GM19025 (cell line): ENCODE data around the gene UFL1.
"Not testable (repeated sequence)": the region's sequence is repeated elsewhere in the genome, so short reads cannot be mapped to it uniquely, and the experiment has no call there.

ENCODE experiments used
- ATAC-seq: cut with Tn5 transposase; IDR thresholded peaks from one replicate; pipeline ENCODE4 v1.9.1; 2021; ENCODE audit warnings: mild to moderate bottlenecking, low read depth, moderate library complexity; ENCODE audit not compliant: unreplicated experiment

Gene UFL1

DNA sequence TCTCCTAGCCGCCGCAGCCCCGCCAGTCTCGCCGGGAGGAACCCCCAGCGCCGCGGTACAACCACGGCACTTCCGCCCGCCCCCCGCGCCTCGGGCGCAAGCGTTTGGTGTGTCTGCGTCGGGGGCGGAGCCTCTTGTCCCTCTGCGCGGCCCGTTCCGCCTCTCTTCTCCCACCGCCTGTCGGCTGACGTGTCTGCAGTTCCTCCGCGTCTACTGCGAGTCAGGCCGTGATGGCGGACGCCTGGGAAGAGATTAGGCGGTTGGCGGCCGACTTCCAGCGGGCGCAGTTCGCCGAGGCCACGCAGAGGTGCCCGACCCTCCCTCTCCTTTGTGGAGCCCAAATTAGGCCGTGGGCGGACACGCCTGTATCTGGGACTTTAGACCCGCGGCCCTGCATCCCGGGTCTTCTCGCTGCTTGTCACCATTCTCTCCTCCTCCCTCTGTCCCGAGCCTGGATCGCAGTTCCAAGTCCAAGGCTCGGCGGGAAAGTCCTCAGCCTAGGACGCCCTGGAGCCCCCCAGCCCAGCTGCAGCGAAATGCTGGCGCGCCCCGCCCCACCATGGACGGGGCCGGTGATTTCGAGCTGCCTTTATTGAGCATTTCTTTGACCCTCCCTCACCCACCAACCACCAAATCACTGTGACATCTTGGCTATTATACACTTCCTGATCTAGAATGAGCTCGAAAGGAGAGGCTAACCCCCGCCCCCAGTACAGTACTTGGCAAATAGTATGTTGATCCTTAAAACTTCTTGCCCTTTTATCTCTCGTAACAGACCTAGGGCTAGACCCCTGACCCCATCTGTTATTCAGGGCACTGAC, at the start of gene UFL1:
Gene UFL1 (plus strand): TSS at position 163 of the 821 bp plus-strand sequence. CDS start 68 bp downstream, at position 231.
- ATAC-seq = peak; percentile 97

- ATAC-seq = not testable (repeated sequence)
Observed at GRCh38 chr6:96472291-96472690, 49.3 kb upstream of the UFL1 start.

GRCh38 chr6:96478695-96479094, 42.9 kb upstream of the UFL1 start:
- ATAC-seq = no peak

GRCh38 chr6:96491926-96492325, 29.7 kb upstream of the UFL1 start:
- ATAC-seq = no peak

DNA sequence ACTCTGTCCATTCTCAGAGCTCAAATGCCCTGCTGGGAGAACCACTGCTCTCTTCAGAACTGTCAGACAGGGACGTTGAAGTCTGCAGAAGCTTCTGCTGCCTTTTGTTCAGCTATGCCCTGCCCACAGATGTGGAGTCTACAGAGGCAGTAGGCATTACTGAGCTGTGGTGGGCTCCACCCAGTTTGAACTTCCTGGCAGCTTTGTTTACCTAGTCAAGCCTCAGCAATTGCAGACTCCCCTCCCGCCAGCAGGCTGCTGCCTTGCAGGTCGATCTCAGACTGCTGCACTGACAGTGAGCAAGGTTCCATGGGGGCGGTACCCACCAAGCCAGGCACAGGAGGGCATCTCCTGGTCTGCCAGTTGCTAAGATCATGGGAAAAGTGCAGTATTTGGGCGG, 21.8 kb upstream of the UFL1 start:
- no peak for ATAC-seq

DNA sequence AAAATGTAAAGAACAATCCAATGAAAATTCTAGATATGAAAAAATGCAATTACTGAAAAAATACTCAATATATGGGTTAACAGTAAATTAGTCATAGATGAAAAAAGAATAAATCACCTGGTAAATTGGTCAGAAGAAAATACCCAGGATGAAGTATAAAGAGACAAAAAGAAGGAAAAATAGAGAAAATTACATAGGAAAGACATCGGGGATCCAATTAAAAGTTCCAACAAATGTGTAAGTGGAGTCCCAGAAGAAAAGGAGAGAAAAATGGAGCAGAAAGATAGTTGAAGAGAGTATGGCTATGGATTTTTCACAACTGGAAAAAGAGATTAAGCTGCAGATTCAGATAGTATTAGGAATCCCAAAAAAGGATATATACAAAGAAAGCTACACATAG, 18.7 kb upstream of the UFL1 start:
- ATAC-seq = no peak

GRCh38 chr6:96505363-96505762, 16.2 kb upstream of the UFL1 start:
- ATAC-seq = no peak

DNA sequence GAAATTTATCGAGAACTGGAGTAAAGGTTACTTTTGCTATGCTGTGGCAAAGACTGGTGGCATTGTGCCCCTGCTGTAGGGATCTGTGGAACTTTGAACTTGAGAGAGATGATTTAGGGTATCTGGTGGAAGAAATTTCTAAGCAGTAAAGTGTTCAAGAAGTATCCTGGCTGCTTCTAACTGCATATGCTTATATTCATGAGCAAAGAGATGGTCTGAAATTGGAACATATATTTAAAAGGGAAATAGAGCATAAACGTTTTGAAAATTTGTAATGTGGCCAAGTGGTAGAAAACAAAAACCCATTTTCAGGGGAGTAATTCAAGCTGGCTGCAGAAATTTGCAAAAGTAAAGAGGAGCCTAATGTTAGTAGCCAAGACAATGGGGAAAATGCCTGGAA, 12.3 kb upstream of the UFL1 start:
- no peak for ATAC-seq

DNA sequence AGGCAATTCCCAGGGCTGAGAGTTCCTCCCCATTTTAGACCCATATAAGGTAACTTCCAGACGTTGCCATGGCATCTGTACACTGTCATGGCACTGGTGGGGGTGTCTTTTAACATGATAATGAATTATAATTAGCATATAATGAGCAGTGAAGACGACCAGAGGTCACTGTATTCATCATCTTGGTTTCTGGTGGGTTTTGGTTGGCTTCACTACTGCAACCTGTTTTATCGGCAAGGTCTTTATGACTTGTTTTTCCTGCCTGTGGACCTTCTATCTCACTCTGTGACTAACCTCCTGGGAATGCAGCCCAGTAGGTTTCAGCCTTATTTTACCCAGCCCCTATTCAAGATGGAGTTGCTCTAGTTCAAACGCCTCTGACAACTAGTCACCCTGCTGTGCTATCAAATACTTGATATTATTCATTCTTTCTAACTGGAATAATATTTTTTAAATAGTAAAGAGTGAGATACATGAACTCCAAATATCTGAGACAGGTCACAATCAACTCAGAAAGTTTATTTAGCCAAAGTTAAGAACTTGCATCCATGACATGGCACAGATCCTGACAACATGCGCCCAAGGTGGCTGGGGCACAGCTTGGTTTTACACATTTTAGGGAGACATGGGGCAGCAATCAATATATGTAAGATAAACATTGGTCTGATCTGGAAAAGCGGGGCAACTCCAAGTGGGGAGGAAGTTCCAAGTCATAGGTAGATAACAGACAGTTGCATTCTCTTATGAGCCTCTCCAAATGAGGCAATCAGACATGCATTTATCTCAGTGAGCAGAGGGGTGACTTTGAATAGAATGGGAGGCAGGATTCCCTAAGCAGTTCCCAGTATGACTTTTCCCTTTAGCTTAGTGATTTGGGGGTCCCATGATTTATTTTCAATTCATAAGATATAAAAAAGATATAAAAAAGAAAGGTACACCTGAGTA, 1.2 kb upstream of the UFL1 start:
- ATAC-seq = no peak

- peak; percentile 7 for ATAC-seq
Observed at GRCh38 chr6:96521306-96521643, 331 bp upstream of the UFL1 start.

DNA sequence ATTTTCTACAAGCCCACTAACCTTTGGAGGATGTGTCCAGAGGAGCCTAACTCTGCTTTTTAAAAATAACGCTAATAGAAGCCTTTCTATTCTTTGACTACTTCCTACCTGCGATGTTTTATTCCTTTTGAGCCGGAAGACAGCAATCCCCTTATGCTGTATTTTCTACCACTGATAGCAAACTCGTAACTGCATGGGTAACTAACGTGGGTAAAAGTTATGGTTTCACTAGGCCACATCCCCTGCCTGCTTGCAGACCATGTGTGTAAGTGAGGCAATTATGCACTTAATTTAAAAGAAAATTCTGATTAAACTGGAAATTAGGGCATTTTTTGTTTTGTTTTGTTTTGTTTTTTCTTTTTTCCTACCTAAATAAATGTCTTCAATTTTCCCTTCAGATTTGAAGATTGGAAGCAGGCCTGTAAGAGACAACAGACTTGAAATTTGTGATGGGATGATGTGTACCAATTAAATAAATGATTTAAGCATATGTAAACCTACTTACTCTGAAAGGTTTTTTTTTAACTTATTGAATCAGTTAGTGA, 931 bp downstream of the UFL1 start:
- peak; percentile 16 for ATAC-seq

- ATAC-seq = no peak
Observed at GRCh38 chr6:96528193-96528592, 6.6 kb downstream of the UFL1 start.

- no peak for ATAC-seq
Observed at GRCh38 chr6:96532399-96532798, 10.8 kb downstream of the UFL1 start.

DNA sequence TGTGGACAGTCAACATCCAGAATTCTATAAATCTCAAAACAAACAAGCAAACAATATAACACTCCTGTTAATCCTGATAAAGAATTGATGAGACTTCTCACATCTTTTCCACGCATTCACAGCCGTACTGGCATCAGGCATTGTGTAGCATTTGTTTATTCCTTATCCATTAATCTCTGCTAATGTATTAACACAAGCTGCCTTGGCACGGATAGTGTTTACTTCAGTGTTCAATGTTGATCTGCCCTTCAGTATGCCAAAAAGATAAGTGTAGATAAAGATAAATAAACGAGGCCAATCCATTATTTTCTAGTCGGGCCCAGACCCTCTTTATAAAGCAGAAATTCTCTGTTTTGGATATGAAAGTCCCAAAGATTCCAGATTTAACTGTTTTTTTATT, 16.1 kb downstream of the UFL1 start:
- ATAC-seq = no peak

GRCh38 chr6:96542702-96543101, 21.1 kb downstream of the UFL1 start:
- ATAC-seq = no peak

GRCh38 chr6:96545882-96546281, 24.3 kb downstream of the UFL1 start:
- ATAC-seq = no peak

DNA sequence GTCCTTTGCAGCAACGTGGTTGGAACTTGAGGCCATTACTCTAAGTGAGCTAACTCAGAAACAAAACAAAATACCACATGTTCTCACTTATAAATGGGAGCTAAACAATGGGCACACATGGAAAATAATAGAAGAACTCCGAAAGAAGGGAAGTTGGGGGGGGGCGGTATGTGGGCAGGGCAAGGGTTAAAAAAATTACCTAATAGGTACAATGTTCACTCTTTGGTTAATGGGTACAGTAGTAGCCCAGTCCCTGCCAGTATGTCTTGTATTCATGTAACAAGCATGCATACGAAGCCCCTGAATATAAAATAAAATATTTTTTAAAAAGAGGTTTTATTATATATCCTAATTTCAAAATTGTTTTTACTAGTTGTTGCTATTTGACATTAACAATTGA, 26.0 kb downstream of the UFL1 start:
- ATAC-seq = no peak

DNA sequence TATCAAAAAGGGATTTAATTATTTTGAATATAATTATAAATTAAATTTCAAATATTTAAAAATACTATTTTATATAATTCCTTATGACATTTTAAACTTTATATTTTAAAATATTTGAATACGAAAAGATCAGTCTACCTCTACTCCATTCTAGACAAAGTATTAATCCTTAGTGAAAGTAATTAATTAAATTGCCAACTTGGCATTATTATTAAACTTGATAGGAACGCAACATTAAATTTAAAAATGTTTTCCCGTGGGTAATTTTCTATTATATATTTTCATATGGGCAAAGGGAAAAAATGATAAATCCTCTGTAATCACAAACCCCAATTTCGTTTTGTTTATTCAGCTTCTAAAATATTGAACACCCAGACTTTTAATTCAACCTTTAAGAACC, 33.0 kb downstream of the UFL1 start:
- no peak for ATAC-seq

GRCh38 chr6:96559740-96560139, 38.1 kb downstream of the UFL1 start:
- ATAC-seq = not testable (repeated sequence)

DNA sequence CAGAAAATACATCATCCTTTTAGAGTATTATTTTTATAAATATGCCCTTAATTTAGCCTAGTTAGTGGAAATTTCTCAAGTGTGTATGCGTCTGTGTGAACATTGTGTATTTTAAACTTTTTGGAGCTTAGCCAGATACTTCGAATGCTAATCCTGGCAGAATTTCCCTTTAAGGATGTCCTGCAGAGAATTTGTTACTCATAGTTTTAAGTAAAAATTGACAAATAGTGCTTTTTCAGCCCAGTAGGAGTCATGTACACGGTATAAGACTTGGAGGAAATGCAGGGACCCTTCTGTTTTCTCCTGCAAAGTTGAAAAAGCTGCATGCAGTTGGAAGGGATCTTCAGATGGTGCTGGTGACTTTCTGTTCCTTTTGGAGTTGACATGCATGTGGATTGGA, 41.3 kb downstream of the UFL1 start, which contains the start of gene FHL5:
Gene FHL5 (plus strand): TSS at position 243 of the 400 bp plus-strand sequence. CDS start 40,486 bp downstream, outside the sequence.
- ATAC-seq = no peak

- no peak for ATAC-seq
Observed at GRCh38 chr6:96563853-96564252, 42.2 kb downstream of the UFL1 start.
